ENCODE measurements around the gene FLT1. TPM values are rescaled to one million over a fixed set of nuclear protein-coding genes. Genes with fewer than 3 reads are reported as not detected.

FLT1 gene
- total and polyA plus RNA-seq, 2 of the 13 experiments (the other 11 are each of a cell fraction or from before 2014, with no cell fraction given), result 0.02 TPM; not detected in 1

DNA sequence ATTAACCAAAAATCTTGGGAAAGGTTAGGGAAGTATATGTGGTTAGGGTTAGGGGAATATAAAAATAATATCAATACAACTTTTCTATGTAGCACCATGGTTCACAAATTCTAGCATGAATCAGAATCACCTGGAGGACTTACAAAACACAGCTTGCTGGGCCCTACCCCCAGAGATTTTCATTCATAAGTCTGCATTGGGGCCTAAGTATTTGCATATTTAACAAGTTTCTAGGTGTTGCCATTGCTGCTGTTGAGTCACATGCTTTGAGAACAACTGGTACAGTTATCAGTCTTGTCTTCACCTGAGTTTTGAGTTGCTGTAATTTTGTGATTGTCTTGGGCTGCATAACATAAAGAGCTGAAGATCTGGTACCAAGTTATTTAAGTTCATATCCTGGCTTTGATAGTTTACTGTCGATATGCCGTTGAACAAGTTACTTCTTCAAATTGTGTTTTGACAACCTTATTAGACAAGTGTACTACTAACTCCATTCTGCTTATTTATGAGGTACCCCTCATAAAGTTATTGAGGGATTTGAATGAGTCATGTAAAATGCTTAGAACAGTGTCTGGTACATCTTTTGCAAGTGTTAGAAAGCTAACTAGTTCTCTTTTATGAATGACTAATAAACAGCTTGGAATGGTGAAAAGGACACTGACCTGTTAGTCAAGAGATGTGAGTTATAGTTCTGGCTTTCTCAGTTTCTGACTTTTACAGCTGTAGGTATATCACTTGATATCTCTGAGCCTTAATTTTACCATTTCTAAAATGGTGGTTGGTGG, 223.7 kb downstream of the FLT1 start (continued):
- TF ChIP-seq, protein P1, sequence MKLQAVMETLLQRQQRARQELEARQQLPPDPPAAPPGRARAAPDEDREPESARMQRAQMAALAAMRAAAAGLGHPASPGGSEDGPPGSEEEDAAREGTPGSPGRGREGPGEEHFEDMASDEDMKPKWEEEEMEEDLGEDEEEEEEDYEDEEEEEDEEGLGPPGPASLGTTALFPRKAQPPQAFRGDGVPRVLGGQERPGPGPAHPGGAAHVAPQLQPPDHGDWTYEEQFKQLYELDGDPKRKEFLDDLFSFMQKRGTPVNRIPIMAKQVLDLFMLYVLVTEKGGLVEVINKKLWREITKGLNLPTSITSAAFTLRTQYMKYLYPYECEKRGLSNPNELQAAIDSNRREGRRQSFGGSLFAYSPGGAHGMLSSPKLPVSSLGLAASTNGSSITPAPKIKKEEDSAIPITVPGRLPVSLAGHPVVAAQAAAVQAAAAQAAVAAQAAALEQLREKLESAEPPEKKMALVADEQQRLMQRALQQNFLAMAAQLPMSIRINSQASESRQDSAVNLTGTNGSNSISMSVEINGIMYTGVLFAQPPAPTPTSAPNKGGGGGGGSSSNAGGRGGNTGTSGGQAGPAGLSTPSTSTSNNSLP (IDR thresholded peaks at IDR 0.05; ENCODE audit: low read depth, low read length), result no peak
- no peak for TF ChIP-seq IKZF5 (CRISPR knock-in tag; IDR thresholded peaks at IDR 0.05)
- no peak for TF ChIP-seq PITX1 (CRISPR knock-in tag; IDR thresholded peaks at IDR 0.05)
- TF ChIP-seq MZF1 (CRISPR knock-in tag; IDR thresholded peaks at IDR 0.05; ENCODE audit: borderline replicate concordance), result no peak
- TF ChIP-seq, protein P2, sequence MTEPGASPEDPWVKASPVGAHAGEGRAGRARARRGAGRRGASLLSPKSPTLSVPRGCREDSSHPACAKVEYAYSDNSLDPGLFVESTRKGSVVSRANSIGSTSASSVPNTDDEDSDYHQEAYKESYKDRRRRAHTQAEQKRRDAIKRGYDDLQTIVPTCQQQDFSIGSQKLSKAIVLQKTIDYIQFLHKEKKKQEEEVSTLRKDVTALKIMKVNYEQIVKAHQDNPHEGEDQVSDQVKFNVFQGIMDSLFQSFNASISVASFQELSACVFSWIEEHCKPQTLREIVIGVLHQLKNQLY (CRISPR knock-in tag; IDR thresholded peaks at IDR 0.05), result no peak
- no peak for TF ChIP-seq ZNF142 (CRISPR knock-in tag; IDR thresholded peaks at IDR 0.05)
- no peak for TF ChIP-seq TAF1 (CRISPR knock-in tag; IDR thresholded peaks at IDR 0.05)
- TF ChIP-seq, protein P3, sequence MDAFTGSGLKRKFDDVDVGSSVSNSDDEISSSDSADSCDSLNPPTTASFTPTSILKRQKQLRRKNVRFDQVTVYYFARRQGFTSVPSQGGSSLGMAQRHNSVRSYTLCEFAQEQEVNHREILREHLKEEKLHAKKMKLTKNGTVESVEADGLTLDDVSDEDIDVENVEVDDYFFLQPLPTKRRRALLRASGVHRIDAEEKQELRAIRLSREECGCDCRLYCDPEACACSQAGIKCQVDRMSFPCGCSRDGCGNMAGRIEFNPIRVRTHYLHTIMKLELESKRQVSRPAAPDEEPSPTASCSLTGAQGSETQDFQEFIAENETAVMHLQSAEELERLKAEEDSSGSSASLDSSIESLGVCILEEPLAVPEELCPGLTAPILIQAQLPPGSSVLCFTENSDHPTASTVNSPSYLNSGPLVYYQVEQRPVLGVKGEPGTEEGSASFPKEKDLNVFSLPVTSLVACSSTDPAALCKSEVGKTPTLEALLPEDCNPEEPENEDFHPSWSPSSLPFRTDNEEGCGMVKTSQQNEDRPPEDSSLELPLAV (CRISPR knock-in tag; conservative IDR thresholded peaks at IDR 0.05; ENCODE audit: low read depth), result no peak
- TF ChIP-seq ASH2L (IDR thresholded peaks at IDR 0.05; ENCODE audit: insufficient read length, low read depth, low read length), result no peak
- TF ChIP-seq ZNF496 (CRISPR knock-in tag; IDR thresholded peaks at IDR 0.05; ENCODE audit: insufficient replicate concordance), result no peak
- no peak for TF ChIP-seq GLI4 (CRISPR knock-in tag; IDR thresholded peaks at IDR 0.05; ENCODE audit: borderline replicate concordance)
